ENCODE results near the gene UNC13D.

Gene UNC13D

DNA sequence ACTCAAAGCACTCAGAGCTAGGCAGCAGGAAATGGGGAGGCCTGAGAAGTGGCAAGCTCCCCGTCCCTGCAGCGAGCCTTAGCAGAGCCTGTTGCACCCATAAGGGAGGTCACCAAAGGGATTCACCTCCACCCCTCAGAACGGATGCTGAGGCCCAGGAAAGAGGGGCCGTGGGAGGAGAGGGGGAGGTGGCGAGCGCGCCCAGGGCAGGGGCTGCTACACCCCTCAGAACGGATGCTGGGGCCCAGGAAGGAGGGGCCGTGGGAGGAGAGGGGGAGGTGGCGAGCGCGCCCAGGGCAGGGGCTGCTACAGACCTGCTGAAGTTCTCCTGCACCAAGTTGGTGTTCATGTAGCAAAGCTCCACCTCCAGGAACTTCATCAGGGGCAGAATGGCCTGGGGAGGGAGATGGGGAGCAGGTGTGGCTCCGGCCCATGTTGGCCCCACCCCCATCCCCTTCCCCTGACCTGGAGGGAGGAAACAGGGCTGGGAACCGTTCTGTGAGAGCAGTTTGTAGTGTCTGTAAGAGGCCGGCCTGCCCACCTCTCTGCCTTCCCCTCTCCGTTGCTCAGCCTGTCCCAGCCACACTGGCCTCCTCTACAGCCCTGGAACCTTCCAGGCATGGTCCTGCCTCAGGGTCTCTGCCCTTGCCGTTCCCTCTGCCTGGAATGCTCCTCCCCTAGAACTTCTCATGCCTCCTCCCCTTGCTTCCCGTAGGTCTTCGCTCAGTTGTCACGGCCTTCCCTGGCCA lies 11.4 kb downstream of the UNC13D start:
- no peak for DNase-seq

DNA sequence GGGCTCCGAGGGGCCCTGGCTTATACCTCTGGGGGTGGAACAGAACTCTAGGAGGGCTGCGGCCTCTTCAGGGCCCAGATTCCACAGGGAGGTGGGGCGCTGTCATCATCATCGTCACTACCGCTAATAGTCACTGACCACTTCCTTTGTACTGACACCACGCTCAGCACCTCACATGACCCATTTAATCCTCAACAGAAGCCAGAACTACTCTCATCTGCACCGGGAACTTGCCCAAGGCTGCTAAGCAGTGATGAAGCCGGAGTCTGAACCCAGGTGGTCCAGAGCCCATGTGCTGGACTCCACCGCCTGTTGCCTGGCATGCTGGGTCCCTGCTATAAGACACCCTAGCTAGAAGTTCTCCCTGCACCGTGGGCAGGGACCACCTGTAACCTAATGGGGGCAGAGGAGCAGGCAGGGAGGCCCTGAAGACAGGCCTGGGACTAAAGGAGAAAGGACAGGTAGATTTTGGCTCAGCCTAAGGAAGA lies 12.0 kb downstream of the UNC13D start:
- no peak for DNase-seq

DNA sequence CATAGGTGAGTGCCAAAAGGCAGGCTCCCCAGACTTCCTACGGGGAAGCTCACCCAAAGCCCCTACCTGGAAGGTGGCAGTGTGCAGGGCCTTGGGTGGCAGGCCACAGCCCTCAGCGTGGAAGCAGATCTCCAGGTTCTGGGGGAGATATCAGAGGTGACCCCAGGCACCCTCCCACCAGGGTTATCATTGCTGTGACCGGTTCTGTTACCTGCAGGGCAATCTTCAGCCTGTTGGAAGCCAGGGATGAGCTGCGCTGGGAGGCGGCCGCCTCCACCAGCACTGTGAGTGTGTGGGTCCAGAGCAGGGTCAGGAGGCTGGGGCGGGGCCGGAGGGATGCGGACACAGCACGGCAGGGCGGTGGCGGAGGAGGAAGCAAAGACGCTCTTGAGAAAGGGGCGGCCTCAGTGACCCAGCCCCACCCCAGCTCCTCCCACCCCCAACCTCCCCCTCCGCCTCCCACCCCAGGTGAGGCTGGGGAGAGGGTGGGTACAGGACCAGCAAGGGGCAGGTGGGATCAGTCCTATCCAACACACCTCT lies 13.1 kb downstream of the UNC13D start:
- no peak for DNase-seq

DNA sequence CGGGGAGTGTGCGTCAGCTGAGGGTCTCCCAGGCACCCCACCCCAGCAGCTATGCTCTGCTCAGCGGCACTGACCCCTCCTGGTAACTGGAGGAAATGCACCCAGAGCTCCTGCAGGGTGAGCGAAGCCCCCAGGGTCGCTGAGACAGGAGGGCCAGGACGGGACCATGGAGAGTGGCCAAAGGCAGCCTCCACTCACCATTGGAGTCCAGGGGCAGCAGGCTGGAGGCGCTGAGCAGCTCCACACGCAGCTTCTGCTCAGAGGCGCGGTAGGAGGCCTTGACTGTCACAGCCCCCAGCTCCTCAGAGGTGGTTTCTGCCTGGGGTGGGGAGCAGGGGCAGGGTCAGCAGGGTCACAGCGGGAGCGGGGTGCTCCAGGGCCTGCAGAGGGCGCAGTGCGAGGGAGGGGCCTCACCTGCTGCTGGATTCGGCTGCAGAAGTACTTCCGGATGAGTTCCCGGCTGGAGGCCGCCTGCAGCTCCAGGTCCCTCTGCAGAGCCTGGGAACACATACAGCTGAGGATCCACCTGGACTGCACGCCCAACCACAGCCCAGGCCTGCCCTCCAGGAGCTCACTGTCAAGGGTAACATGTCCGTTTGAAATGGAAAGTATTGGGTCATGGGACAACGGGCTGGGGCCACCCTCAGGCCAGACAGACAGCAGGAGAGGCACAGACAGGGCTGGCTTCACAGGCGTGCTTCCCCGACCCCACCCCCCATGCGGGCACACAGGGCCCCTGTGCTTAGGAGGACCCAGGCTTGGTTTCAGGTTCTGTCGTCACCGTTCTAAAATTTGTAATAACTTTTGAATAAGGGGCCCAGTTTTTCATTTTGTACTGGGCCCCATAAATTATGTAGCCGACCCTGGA lies 13.8 kb downstream of the UNC13D start:
- no peak for DNase-seq

DNA sequence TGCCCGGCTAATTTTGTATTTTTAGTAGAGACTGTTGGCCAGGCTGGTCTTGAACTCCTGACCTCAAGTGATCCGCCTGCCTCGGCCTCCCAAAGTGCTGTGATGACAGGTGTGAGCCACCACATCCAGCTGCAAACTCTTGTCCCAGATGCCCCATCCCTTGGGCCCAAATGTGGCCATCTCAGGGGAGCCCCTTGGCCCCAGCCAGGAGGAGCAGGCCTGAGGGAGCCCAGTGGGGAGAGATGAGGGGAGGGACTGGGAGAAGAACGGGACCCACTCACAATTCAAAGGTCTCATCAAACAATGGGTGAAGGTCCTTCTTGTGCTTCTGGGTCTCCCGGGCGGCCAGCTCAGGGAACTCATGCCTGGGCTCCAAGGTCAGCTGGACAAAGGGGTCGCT lies 14.5 kb downstream of the UNC13D start:
- DNase-seq: no peak

DNA sequence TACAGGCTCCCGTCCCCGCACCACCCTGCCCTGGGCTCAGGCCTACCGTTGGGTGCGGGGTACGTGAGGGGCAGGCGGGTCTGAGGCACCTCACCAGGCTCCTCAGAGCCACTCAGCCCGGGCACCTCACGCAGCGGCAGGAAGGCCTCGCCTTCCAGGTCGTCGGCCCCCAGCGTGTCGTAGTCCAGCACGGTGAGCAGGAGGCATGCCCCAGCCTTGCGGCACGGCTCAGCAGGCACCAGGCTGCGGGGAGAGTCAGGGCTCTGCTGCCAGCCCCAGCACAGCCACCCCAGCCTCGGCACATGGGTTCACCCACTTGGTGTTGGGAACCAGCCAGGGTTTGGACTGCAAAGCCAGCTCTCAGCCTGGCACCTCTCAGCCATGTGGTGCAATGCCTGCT lies 15.5 kb downstream of the UNC13D start:
- no peak for DNase-seq

DNA sequence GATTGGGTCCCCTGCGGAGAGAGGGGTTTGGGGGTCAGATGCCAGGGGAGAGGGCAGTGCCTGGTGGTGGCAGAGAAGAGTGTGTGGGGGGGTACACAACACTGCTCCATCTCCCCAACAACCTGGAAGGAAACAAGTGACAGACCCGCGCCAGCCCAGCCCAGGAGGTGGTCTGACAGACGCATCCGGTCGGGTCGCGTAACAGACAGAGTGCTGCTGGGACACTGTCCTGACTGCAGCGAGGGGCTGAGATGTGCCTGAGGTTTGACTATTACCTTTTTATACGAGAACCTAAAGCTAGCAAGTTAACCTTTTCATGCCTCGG lies 16.2 kb downstream of the UNC13D start:
- DNase-seq: no peak

DNA sequence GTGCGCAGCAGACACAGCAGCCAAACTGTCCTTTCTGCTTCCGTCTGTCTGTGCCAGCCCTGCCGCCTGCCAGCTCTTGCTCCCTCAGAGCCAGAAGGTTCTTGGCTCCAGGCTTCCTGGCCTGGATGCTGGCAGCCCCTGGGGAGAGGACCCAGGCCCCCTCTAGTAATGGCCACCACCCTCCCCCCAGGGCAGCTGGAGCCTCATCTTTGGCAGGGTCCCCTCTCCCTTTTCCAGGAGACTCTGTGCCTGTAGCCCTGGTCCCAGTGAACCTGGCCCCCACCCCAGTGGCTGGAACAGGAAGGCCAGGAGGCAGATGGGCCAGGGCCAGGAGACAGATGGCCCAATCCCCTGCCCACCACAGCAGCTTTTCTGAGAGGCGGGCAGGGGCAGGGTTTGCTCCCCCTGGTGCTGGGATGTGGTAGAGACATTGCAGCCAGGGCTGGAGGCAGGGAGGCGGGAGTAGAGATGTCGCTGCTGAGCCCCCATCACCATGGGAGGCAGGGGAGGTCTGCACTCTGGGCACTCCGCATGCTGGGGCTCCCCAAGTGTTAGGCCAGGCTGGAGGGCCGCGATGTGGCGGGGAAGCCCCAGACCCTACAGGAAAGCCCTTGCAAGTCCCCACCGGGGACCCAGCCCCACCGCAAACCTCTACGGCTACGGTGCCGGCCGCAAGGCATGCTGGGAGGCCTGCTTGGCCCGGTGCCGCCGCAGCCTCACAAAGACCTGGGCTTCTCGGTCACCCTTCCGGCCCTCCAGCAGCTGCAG lies 16.7 kb downstream of the UNC13D start:
- no peak for DNase-seq

DNA sequence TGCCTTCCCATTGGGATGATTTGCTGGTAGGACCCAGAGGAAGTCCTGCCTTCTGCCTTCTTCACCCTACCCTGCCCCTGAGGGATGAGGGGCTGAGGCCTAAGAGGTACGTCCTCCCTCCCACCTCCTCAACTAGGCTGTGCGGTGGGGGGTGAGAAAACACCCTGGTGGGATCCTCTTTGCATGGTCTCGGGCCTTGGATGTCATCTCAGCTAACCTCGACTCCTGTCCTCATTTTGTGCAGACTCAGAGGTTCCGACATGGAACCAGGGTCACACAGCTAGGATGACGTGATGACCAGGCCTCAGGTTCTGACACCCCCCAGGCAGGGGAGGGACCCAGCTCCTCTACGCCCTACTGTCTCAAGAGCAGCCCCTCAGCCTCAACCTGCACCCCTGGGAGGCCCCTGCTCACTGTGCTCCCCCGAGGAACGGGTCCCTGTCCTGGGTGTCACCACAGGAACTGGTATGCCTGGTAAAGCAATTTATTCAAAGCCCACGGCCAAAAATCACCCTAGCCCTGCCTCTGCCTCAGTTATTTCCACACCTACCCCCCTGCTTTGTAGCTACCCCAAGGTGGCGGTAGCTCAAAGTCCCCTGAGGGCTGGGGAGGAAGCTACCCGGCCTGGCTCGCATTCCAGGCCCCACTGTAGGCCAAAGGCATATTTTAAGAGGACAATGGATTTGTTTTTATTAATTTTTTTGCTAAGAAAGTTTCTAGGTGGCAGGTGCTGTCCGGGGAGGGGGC lies 17.5 kb downstream of the UNC13D start:
- no peak for DNase-seq

DNA sequence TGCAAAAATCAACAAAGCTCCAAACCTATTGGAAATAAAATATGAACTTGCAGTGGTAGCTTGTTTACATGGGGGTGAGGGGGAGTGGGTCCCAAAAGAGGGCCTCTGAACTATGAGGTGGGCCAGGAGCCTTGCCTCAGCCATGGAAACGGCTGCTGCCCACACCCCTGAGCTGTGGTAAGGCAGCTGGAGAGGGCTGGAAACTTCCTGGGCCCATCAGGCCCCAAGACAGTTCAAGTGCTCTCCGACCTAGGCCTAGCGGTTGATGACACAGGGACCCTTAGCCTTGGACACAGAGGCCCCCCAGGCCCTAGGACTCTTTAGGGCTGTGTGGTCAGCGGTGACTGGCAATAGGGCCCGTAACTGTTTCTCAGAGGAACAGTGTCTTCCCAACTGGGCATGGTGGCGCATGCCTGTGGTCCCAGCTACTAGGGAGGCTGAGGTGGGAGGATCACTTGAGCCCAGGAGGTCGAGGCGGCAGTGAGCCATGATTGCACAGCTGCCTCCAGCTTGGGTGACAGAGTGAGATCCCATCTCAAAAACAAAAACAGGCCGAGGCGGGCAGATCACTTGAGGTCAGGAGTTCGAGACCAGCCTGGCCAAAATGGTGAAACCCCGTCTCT lies 18.3 kb downstream of the UNC13D start:
- DNase-seq: no peak

DNA sequence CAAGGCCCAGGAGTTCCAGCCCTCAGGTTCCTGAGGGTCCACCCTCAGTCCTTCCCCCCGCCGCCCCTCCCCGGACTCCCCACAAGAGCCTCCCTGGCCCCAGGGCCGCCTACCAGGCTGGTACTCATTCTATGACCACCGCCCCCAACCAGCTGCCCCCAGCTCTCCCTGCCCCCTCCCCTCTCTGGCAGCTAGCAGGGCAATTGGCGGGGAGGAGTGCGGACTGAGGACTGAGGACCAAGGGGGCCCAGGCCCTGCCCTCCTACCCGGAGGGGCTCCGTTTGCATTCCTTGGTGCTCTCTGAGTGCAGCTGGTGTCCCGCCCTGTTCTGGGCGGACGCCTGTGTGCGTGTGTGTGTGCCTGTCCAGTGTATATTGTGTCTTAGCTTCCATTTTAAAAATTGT lies 19.1 kb downstream of the UNC13D start:
- no peak for DNase-seq

DNA sequence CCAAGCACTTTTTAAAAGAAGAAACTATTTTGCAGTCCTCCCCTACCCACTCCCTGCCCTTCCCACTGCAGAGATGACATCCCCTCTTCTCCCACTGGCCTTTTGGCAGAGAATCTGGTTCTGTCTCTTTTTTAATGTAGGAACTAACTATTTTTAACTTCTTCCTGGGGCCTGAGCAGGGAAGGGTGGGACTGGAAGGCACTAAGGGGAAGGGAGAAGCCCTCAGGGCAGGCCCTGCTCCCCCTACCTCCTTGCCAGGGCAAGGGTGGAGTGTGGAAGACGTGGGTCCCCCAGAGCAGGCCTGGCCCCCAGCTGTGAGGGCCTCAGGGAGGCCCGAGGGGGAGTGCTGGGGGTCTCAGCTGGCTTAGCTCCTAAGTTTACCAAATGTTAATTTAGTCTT lies 19.5 kb downstream of the UNC13D start:
- DNase-seq: no peak

DNA sequence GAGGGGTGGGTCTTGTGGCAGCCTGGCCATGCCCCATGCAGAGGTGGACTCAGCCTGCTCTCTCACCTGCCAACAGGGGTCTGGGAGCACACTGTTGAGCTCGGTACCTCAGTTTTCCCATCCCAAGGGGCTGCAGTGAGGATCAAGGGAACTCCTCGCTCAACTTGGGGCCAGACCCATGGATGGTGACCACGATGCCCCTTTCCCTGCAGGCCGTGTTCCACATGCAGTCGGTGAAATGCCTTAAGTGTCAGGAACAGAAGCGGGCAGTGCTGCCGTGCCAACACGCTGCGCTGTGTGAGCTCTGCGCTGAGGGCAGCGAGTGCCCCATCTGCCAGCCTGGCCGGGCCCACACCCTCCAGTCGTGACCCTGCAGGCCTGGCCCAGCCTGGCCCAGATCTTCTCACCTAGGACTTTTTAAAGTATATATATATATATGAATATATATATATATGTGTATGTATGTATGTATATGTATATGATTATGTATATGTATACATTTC lies 20.1 kb downstream of the UNC13D start:
- no peak for DNase-seq

DNA sequence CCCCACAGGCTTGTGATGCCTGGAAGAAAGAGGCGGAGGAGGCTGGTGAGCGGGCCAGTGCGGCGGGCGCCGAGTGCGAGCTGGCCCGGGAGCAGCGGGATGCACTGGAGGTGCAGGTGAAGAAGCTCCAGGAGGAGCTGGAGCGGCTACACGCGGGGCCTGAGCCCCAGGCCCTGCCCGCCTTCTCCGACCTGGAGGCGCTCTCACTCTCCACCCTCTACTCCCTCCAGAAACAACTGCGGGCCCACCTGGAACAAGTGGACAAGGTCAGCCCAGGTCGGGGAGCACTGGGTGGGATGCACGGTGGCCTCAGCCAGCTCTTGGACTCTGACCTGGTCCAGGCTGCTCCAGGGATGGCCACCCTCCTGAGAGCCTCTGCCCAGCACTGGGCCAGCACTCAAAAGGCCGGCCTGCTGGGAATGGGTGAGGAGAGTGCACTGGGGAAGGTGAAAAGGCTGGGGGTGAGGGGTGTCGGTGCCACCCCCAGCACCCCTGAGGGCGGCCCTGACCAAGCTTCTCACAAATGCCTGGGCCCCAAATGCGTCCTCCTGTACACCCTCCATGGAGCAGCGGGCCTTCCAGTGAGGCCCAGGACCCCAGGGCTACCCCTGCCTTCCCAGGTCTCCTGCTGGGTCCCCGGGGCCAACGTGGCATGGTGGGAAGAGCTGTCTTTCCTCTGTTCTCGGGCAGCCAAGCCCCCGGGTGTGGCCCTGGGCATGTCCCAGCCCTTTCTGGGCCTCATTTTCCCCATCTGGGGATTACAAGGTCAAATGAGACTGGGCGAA lies 20.8 kb downstream of the UNC13D start:
- DNase-seq: no peak

DNA sequence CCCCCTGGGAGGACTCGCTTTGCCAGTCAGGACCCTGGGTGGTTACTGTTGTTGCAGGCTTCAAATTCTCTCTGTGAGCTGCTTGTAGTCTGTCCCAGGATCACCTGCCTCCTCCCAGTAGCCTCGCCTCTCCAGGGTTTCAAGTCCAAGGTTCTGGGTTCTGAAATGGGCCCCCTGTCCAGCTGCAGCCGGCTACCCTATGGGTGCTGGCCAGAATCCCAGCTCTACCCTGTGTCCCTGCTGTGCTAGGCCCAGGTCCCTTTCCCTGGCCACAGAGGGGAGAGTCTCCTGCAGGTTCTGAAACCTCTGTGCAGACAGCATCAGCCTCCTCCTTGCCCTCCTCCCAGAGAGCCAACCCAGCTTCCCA lies 21.4 kb downstream of the UNC13D start:
- no peak for DNase-seq

DNA sequence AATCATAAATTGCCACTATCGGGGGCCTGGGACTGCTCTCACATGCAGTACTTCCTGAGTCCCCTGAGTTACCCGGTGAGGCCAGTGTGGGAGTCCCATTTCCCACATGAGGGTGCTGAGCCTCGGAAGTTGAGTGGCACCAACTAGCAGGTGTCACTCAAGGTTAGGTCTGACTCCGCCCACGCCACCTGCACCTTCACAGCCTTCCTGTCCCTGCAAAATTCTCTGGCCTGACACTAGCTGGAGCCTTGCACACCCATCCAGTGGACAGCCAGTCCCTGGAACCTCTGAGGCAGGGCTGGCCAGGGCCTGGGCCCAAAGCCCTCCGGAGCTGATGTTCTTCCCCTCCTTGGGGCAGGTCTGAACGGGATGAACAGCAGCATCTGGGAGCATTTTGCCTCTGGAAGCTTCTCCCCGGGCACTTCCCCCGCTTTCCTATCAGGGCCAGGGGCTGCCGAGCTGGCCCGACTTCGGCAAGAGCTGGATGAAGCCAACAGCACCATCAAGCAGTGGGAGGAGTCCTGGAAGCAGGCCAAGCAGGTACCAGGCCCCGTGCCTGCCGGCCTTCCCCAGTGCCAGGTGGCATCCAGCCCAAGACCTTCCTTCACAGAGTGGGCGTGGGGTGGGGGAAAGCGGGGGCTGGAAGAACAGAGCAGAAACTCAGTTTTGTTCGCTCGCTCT lies 21.9 kb downstream of the UNC13D start:
- DNase-seq: no peak

DNA sequence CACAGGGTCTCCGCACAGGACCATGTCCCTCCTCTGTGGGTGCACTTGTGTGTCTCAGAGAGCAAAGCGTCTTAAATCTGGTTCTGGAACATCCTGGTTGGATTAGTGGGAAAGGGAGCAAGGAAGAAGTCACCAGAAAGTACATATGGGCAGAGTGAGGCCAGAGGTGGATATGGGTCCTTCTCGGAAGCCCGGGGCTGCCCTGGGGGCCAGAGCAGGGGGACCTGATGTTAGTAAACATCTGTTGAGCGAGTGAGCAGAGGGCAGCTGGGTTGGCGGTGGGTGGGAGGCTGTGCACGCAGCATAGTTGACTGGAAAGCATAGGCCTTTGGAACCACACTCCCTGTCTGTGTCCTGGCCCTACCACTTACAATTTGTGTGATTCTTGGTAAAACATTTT lies 22.7 kb downstream of the UNC13D start:
- no peak for DNase-seq

DNA sequence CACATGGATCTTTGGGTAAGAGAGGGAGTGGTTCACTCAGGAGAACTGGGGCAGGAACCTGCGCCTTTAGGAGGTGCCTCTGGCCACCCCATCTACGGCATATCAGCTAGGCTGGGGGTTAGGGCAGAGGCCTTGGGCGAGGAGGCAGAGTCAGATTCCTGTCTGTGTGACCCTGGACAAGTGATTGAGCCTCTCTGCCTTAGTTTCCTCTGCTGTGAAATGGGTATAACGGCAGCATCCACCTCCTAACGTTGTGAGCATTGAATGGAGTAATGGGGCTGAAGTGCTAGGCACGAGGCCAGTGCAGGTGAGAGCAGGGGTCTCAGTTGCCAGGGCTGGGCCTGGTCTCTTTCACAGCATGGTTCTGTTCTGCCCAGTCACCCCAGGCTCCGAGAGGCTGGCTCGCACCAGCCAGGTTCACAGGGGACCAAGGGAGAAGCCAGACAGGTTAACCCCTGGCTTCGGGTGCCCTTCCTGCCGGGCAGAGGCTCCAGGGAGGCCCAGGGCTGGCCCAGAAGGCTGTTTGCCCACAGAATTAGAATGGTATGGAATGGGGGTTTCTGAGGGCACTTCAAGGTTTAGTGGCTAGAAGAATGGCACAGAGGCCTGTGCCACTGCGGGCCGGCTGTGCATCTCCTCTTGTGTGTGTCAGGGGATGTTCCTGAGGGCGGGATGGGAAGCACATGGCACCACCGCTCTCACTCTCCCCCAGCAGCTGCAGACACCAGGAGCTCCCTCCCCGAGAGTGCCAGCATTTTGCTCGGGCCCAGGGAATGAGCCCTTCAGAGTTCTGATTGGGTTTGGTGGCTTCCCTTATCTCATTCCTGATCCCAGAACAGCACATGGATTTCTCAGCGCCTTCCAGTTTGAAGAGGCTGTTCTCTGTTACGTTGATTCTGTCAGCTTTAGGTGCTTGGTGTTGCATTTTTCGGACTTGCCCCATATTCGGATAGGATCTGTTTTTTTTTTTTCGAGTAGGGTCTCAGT lies 23.8 kb downstream of the UNC13D start:
- no peak for DNase-seq

DNA sequence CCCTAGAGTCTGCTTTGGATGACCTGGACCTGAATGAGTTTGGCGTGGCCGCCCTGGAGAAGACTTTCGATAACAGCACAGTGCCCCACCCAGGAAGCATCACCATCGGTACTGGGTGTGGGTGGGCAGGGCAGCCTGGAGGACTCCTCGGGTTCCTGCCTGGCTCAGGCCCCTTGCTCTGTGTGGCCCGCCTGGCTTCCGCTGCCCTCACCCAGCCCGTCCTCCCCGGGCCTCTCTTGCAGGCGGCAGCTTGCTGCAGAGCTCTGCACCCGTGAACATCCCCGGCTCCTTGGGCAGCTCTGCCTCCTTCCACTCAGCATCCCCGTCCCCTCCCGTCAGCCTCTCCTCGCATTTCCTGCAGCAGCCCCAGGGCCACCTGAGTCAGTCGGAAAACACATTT lies 24.5 kb downstream of the UNC13D start:
- DNase-seq: no peak
